MCF 10A (cell line): ENCODE data around the gene ARHGAP19. TPM values are rescaled to one million over a fixed set of nuclear protein-coding genes. Genes with fewer than 3 reads are reported as not detected.

Experiments
- BruUV-seq: library from RNA; stranded (reverse); fragments of 400-500 nt; replicated peaks from 2 replicates; lab custom pipeline; 2021; lab: Mats Ljungman, UMichigan
- CTCF ChIA-PET: fragments of 300-600 bp; sonication (Branson Sonifier 250); formaldehyde crosslinking; extraction: SDS; loops from one replicate; lab custom pipeline; 2021; ENCODE audit warnings: antibody characterized with exemption, inconsistent platforms; lab: Yijun Ruan, JAX
- POLR2A ChIA-PET: fragments of 300-600, 350-650 bp; sonication (Branson Sonifier 250); formaldehyde crosslinking; extraction: SDS; loops from one replicate; lab custom pipeline; 2020; ENCODE audit warnings: antibody characterized with exemption, inconsistent platforms; lab: Yijun Ruan, JAX
- DNase-seq: peaks from one replicate; pipeline ENCODE4 v3.0.0-alpha.2; 2018; ENCODE audit not compliant: unreplicated experiment
- H3K27ac Mint-ChIP-seq: one replicate; pipeline ENCODE4 v1.8.0; 2022; ENCODE audit warnings: mild to moderate bottlenecking, low read depth, mixed read lengths; ENCODE audit not compliant: unreplicated experiment
- H3K27me3 Mint-ChIP-seq: one replicate; pipeline ENCODE4 v1.8.0; 2022; ENCODE audit warnings: mixed read lengths; ENCODE audit not compliant: insufficient read depth, unreplicated experiment
- H3K36me3 Mint-ChIP-seq: one replicate; pipeline ENCODE4 v1.8.0; 2022; ENCODE audit warnings: mild to moderate bottlenecking, moderate library complexity, mixed read lengths; ENCODE audit not compliant: insufficient read depth, unreplicated experiment
- H3K4me1 Mint-ChIP-seq: one replicate; pipeline ENCODE4 v1.8.0; 2022; ENCODE audit warnings: mixed read lengths; ENCODE audit not compliant: insufficient read depth, unreplicated experiment
- H3K4me3 Mint-ChIP-seq: one replicate; pipeline ENCODE4 v1.8.0; 2022; ENCODE audit warnings: mild to moderate bottlenecking, moderate library complexity, mixed read lengths; ENCODE audit not compliant: unreplicated experiment
- H3K9me3 Mint-ChIP-seq: one replicate; pipeline ENCODE4 v1.8.0; 2022; ENCODE audit warnings: mixed read lengths; ENCODE audit not compliant: unreplicated experiment
- intact Hi-C: fragments of 100-400 bp; cut with micrococcal nuclease; formaldehyde crosslinking; loops from 2 replicates; pipeline ENCODE4 v1.14.1; 2022
- total RNA-seq: library from RNA; stranded (reverse); gene quantifications from 2 replicates; pipeline ENCODE4 v1.2.3, GENCODE V29; 2022
- TF ChIP-seq, protein P1 (sequence below): fragments of 200-600 bp; IDR thresholded peaks from one replicate; pipeline ENCODE4 v1.8.0; 2022; ENCODE audit warnings: antibody characterized with exemption, mild to moderate bottlenecking; ENCODE audit not compliant: unreplicated experiment

Gene ARHGAP19
- total RNA-seq, 1 experiment from 2014 or later = 11.7 TPM

DNA sequence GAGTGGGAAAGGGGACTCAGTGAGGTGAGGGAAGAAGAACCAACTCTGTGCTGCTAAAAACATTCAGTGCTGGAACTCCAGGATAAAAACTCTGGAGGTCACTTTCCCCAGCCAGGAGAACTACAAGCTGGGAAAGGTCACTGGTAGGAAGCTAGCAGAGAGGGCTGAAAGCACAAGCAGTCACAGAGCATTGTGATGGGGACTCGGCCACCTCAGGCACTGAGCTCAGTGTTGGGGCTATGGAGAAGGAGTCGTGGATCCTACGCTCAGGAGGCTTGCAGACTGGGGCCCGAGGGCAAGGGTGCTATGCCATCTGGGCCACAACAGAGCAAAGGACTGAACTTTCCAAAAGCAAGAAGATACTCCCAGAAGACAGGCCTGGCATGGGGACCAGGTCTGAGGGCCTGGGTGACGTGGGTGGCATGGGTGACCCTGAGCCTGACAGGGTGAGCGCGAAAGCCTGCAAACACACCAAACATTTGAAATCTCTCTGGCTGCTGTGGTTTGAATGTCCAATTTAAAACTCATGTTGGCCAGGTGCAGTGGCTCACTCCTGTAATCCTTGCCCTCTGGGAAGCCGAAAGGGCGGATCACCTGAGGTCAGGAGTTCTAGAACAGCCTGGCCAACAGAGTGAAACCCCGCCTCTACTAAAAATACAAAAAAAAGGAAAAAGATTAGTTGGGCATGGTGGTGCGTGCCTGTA lies 9.8 kb upstream of the ARHGAP19 start:
- POLR2A ChIA-PET = interaction anchor here (1.1 kb wide), 1 partner anchor 13 kb away, joined by 3 read pairs; no protein-coding TSS in a partner anchor
- H3K4me3 Mint-ChIP-seq = no peak overlapping the region
- no peak overlapping the region for H3K27ac Mint-ChIP-seq
- BruUV-seq = no TSS peak
- H3K36me3 Mint-ChIP-seq = no peaks in the 10 kb centered on the region
- intact Hi-C loops = no loop called here
- no peak for DNase-seq
- no peaks in the 10 kb centered on the region for H3K27me3 Mint-ChIP-seq
- no peaks in the 10 kb centered on the region for H3K9me3 Mint-ChIP-seq
- CTCF ChIA-PET = no interaction called here
- TF ChIP-seq, protein P1, sequence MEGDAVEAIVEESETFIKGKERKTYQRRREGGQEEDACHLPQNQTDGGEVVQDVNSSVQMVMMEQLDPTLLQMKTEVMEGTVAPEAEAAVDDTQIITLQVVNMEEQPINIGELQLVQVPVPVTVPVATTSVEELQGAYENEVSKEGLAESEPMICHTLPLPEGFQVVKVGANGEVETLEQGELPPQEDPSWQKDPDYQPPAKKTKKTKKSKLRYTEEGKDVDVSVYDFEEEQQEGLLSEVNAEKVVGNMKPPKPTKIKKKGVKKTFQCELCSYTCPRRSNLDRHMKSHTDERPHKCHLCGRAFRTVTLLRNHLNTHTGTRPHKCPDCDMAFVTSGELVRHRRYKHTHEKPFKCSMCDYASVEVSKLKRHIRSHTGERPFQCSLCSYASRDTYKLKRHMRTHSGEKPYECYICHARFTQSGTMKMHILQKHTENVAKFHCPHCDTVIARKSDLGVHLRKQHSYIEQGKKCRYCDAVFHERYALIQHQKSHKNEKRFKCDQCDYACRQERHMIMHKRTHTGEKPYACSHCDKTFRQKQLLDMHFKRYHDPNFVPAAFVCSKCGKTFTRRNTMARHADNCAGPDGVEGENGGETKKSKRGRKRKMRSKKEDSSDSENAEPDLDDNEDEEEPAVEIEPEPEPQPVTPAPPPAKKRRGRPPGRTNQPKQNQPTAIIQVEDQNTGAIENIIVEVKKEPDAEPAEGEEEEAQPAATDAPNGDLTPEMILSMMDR = no peak
- H3K4me1 Mint-ChIP-seq = no peaks in the 10 kb centered on the region

DNA sequence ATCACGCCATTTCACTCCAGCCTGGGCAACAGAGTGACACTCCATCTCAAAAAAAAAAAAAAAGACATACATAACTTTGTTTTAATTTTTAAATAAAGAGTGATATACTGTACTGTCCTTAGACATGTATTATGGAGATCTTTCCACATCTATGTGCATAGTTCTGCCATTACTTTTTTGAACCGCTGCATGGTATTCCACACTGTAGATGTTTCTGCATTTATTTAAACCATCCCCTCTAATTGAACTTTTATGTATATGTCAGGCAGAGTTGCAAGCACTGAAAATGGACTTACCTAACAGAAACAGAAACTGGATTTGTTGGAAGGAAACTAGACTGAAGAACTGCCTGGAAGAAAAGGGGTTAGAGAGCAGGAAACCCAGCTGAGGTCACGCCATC lies 8.5 kb upstream of the ARHGAP19 start:
- H3K27me3 Mint-ChIP-seq = no peaks in the 10 kb centered on the region
- no peak overlapping the region for H3K27ac Mint-ChIP-seq
- no peaks in the 10 kb centered on the region for H3K9me3 Mint-ChIP-seq
- ChIA-PET CTCF (interaction anchor here (0.6 kb wide), 1 partner anchor 30 kb away, joined by 3 read pairs; no protein-coding TSS in a partner anchor), POLR2A (no interaction called here)
- TF ChIP-seq, protein P1 = no peak
- H3K36me3 Mint-ChIP-seq = no peaks in the 10 kb centered on the region
- intact Hi-C loops = no loop called here
- H3K4me1 Mint-ChIP-seq = no peaks in the 10 kb centered on the region
- DNase-seq = no peak
- BruUV-seq = no TSS peak
- H3K4me3 Mint-ChIP-seq = no peak overlapping the region

DNA sequence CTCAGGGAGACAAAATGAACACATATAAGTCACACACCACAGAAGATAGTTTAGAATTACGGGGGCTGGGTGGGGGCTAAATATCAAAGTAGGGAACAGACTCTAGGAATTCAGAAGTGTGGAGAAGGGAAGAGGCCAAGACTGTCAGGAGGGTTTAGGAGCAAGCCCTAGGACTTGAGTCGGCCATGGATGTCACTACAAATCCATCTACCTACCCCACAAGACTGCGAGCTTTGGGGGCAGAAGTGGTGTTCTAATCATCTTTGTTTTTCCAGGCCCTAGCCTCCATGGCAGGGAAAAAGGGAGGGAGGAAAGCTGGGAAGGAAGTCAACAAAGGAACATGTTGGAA lies 5.8 kb upstream of the ARHGAP19 start:
- H3K27ac Mint-ChIP-seq = no peak overlapping the region
- no peaks in the 10 kb centered on the region for H3K9me3 Mint-ChIP-seq
- intact Hi-C loops = no loop called here
- TF ChIP-seq, protein P1 = no peak
- ChIA-PET CTCF (no interaction called here), POLR2A (no interaction called here)
- no peaks in the 10 kb centered on the region for H3K36me3 Mint-ChIP-seq
- DNase-seq = no peak
- BruUV-seq = no TSS peak
- H3K4me3 Mint-ChIP-seq = no peak overlapping the region
- H3K4me1 Mint-ChIP-seq = no peaks in the 10 kb centered on the region
- H3K27me3 Mint-ChIP-seq = no peaks in the 10 kb centered on the region

DNA sequence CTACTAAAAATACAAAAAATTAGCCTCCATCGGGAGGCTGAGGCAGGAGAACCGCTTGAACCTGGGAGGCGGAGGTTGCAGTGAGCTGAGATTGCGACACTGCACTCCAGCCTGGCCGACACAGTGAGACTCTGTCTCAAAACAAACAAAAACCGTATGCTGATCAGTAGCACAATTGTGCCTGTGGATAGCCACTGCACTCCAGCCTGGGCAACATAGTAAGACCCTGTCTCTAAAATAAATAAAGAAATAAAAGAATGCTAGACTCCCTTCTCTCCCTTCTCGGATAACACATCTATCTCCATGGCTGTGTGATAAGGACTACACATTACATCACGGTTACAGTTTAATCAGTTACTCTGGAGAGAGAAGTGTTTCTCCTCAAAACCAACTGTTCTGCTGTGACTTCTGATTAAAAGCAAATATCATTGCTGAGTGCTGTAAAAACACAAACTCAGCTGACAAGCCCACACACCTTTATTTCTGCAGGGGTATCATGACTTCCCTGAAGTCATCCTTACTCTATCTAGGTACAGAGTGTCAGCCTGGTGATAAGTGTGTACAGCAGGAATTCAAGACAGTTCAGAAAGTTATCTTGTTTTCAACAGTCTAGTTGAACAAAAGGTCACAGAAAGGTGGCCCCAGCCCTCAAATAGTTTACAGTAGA lies 5.3 kb upstream of the ARHGAP19 start:
- ChIA-PET CTCF (interaction anchor here (1.3 kb wide), 1 partner anchor 22 kb away, joined by 4 read pairs; no protein-coding TSS in a partner anchor), POLR2A (no interaction called here)
- H3K36me3 Mint-ChIP-seq = no peaks in the 10 kb centered on the region
- H3K27me3 Mint-ChIP-seq = no peaks in the 10 kb centered on the region
- no peak for DNase-seq
- no peaks in the 10 kb centered on the region for H3K9me3 Mint-ChIP-seq
- H3K4me1 Mint-ChIP-seq = peaks cover 2% of the 10 kb centered on the region
- BruUV-seq = no TSS peak
- no peak overlapping the region for H3K27ac Mint-ChIP-seq
- intact Hi-C loops = no loop called here
- TF ChIP-seq, protein P1 = no peak
- no peak overlapping the region for H3K4me3 Mint-ChIP-seq
